PFSK-1 (cell line): ENCODE data around the gene MTHFSD.

ENCODE experiments used
- FOXP2 ChIP-seq: optimal IDR thresholded peaks from 2 replicates; pipeline ENCODE3; 2011; ENCODE audit warnings: borderline replicate concordance, control low read depth, inconsistent platforms; ENCODE audit not compliant: insufficient read depth; ENCODE audit errors: extremely low read length, extremely low read depth
- POLR2AphosphoS5 ChIP-seq: IDR thresholded peaks from 2 replicates; pipeline ENCODE4 v1.6.1; 2012; ENCODE audit warnings: low read depth, mild to moderate bottlenecking, control low read depth, low read length, moderate library complexity
- REST ChIP-seq, 2 experiments: IDR thresholded peaks; 2 replicates each; pipeline versions ENCODE4 v1.6.1 to v1.8.0; 2011 to 2012; ENCODE audit warnings: low read depth in 2 of 2, low read length in 2 of 2, control low read depth in 1 of 2, inconsistent platforms in 1 of 2, mild to moderate bottlenecking in 1 of 2, moderate library complexity in 1 of 2; ENCODE audit not compliant: insufficient read depth in 1 of 2
- SIN3A ChIP-seq: IDR thresholded peaks from 2 replicates; pipeline ENCODE4 v1.6.1; 2012; ENCODE audit warnings: mild to moderate bottlenecking, low read length, moderate library complexity, borderline replicate concordance; ENCODE audit not compliant: insufficient read depth
- TAF1 ChIP-seq: IDR thresholded peaks from 2 replicates; pipeline ENCODE4 v1.6.1; 2012; ENCODE audit warnings: low read length, control low read depth, borderline replicate concordance; ENCODE audit not compliant: insufficient read depth

MTHFSD gene

GRCh38 chr16:86546638-86547013, 8.4 kb downstream of the MTHFSD start:
- TF ChIP-seq POLR2AphosphoS5: no peak

- TF ChIP-seq TAF1 (no peak), SIN3A (no peak), FOXP2 (no peak), REST (IDR thresholded peaks at IDR 0.05; ENCODE audit: insufficient read depth in 1 of 2, low read depth in 2 of 2, low read length in 2 of 2) (no peak), POLR2AphosphoS5 (no peak)
These were observed 8.9 kb downstream of the MTHFSD start for GRCh38 chr16:86545954-86546637.

- TF ChIP-seq SIN3A: no peak
- no peak for TF ChIP-seq FOXP2
- no peak for TF ChIP-seq TAF1
- TF ChIP-seq POLR2AphosphoS5: no peak
- no peak for TF ChIP-seq REST (IDR thresholded peaks at IDR 0.05; ENCODE audit: insufficient read depth in 1 of 2, low read depth in 2 of 2, low read length in 2 of 2)
These were observed 9.6 kb downstream of the MTHFSD start for GRCh38 chr16:86545481-86545880.

GRCh38 chr16:86542756-86543750, 12.0 kb downstream of the MTHFSD start:
- TF ChIP-seq POLR2AphosphoS5 (no peak), SIN3A (no peak), REST (IDR thresholded peaks at IDR 0.05; ENCODE audit: insufficient read depth in 1 of 2, low read depth in 2 of 2, low read length in 2 of 2) (no peak), FOXP2 (no peak), TAF1 (no peak)

GRCh38 chr16:86541560-86541959, 13.5 kb downstream of the MTHFSD start:
- no peak for TF ChIP-seq SIN3A
- no peak for TF ChIP-seq TAF1
- no peak for TF ChIP-seq POLR2AphosphoS5
- TF ChIP-seq REST (IDR thresholded peaks at IDR 0.05; ENCODE audit: insufficient read depth in 1 of 2, low read depth in 2 of 2, low read length in 2 of 2): no peak
